Activated T-helper 17 cell treated with anti-CD3 and anti-CD28 coated beads, Interleukin-2, amount 50 U/mL, for 72 hours (primary cell): ENCODE data around the gene GRXCR2. TPM values are rescaled to one million over a fixed set of nuclear protein-coding genes. Genes with fewer than 3 reads are reported as not detected.

Experiments
- ATAC-seq: fragments of 150-1000 bp; cut with Tn5 transposase; replicated peaks from 2 replicates; pipeline ENCODE4 v1.10.0; 2021; ENCODE audit warnings: mild to moderate bottlenecking, moderate library complexity
- H3K27ac Mint-ChIP-seq: one replicate; pipeline ENCODE4 v1.8.0; 2022; ENCODE audit warnings: mixed read lengths
- H3K27me3 Mint-ChIP-seq: one replicate; pipeline ENCODE4 v1.8.0; 2022; ENCODE audit warnings: mixed read lengths
- H3K36me3 Mint-ChIP-seq: one replicate; pipeline ENCODE4 v1.8.0; 2022; ENCODE audit warnings: low read depth, mild to moderate bottlenecking, mixed read lengths
- H3K4me1 Mint-ChIP-seq: one replicate; pipeline ENCODE4 v1.8.0; 2022; ENCODE audit warnings: mixed read lengths
- H3K4me3 Mint-ChIP-seq: one replicate; pipeline ENCODE4 v1.8.0; 2022; ENCODE audit warnings: mild to moderate bottlenecking, mixed read lengths
- H3K9me3 Mint-ChIP-seq: one replicate; pipeline ENCODE4 v1.8.0; 2022; ENCODE audit warnings: mixed read lengths
- total RNA-seq, 2 donors: library from RNA; stranded (reverse); gene quantifications; one replicate each; pipeline ENCODE4 v1.2.3, GENCODE V29; 2022

GRXCR2 gene
- total RNA-seq, 2 donors from 2014 or later, result not detected

GRCh38 chr5:145835848-145836239, 37.0 kb downstream of the GRXCR2 start:
- peak overlapping the region; percentile 77 for H3K4me3 Mint-ChIP-seq
- peaks cover 11% of the 10 kb centered on the region for H3K4me1 Mint-ChIP-seq
- H3K27me3 Mint-ChIP-seq, result peaks cover 8% of the 10 kb centered on the region
- no peaks in the 10 kb centered on the region for H3K9me3 Mint-ChIP-seq
- H3K36me3 Mint-ChIP-seq, result no peaks in the 10 kb centered on the region
- ATAC-seq, result peak; percentile 4
- H3K27ac Mint-ChIP-seq, result peak overlapping the region; percentile 45

- Mint-ChIP-seq H3K36me3 (no peaks in the 10 kb centered on the region), H3K9me3 (no peaks in the 10 kb centered on the region), H3K27me3 (peaks cover 8% of the 10 kb centered on the region), H3K4me1 (peaks cover 11% of the 10 kb centered on the region), H3K4me3 (peak within 1 kb of the TSS; percentile 77), H3K27ac (peak within 1 kb of the TSS; percentile 45)
- ATAC-seq, result peak; percentile 87
These were observed 37.6 kb downstream of the GRXCR2 start, which contains the start of gene PRELID2 for GRCh38 chr5:145834917-145835847. Gene PRELID2, minus strand, starts transcription at chr5:145835342. Its CDS starts 91 bp downstream, at chr5:145835251.

- Mint-ChIP-seq H3K9me3 (no peaks in the 10 kb centered on the region), H3K27me3 (peaks cover 8% of the 10 kb centered on the region), H3K36me3 (no peaks in the 10 kb centered on the region), H3K27ac (no peak overlapping the region), H3K4me3 (peak overlapping the region; percentile 77), H3K4me1 (peaks cover 11% of the 10 kb centered on the region)
- peak; percentile 1 for ATAC-seq
These were observed 38.3 kb downstream of the GRXCR2 start for GRCh38 chr5:145834554-145834916.

GRCh38 chr5:145833631-145834200, 39.1 kb downstream of the GRXCR2 start:
- no peak overlapping the region for H3K27ac Mint-ChIP-seq

GRCh38 chr5:145830594-145830993, 42.2 kb downstream of the GRXCR2 start:
- H3K27ac Mint-ChIP-seq, result no peak overlapping the region
- no peaks in the 10 kb centered on the region for H3K9me3 Mint-ChIP-seq

More at GRCh38 chr5:145833631-145834200, 39.1 kb downstream of the GRXCR2 start:
- H3K4me1 Mint-ChIP-seq, result peaks cover 11% of the 10 kb centered on the region
- H3K9me3 Mint-ChIP-seq, result no peaks in the 10 kb centered on the region
- no peak for ATAC-seq
- peak overlapping the region; percentile 77 for H3K4me3 Mint-ChIP-seq
- no peaks in the 10 kb centered on the region for H3K36me3 Mint-ChIP-seq
- peaks cover 8% of the 10 kb centered on the region for H3K27me3 Mint-ChIP-seq

GRCh38 chr5:145829708-145830361, 43.0 kb downstream of the GRXCR2 start:
- Mint-ChIP-seq H3K36me3 (no peaks in the 10 kb centered on the region), H3K4me3 (no peak overlapping the region), H3K4me1 (peaks cover 5% of the 10 kb centered on the region), H3K9me3 (no peaks in the 10 kb centered on the region), H3K27me3 (peaks cover 4% of the 10 kb centered on the region), H3K27ac (no peak overlapping the region)
- no peak for ATAC-seq

More at GRCh38 chr5:145830594-145830993, 42.2 kb downstream of the GRXCR2 start:
- no peak for ATAC-seq
- H3K36me3 Mint-ChIP-seq, result no peaks in the 10 kb centered on the region
- no peak overlapping the region for H3K4me3 Mint-ChIP-seq
- peaks cover 5% of the 10 kb centered on the region for H3K4me1 Mint-ChIP-seq
- peaks cover 4% of the 10 kb centered on the region for H3K27me3 Mint-ChIP-seq

GRCh38 chr5:145826895-145827674, 45.7 kb downstream of the GRXCR2 start:
- no peaks in the 10 kb centered on the region for H3K36me3 Mint-ChIP-seq
- ATAC-seq, result no peak
- no peak overlapping the region for H3K27ac Mint-ChIP-seq
- no peak overlapping the region for H3K4me3 Mint-ChIP-seq
- H3K9me3 Mint-ChIP-seq, result no peaks in the 10 kb centered on the region
- no peaks in the 10 kb centered on the region for H3K4me1 Mint-ChIP-seq
- no peaks in the 10 kb centered on the region for H3K27me3 Mint-ChIP-seq

GRCh38 chr5:145825751-145826180, 47.0 kb downstream of the GRXCR2 start:
- Mint-ChIP-seq H3K4me3 (no peak overlapping the region), H3K36me3 (no peaks in the 10 kb centered on the region), H3K4me1 (no peaks in the 10 kb centered on the region), H3K27me3 (no peaks in the 10 kb centered on the region), H3K27ac (no peak overlapping the region), H3K9me3 (no peaks in the 10 kb centered on the region)
- ATAC-seq, result no peak

GRCh38 chr5:145824040-145824439, 48.8 kb downstream of the GRXCR2 start:
- Mint-ChIP-seq H3K36me3 (no peaks in the 10 kb centered on the region), H3K27me3 (no peaks in the 10 kb centered on the region), H3K4me1 (no peaks in the 10 kb centered on the region), H3K9me3 (no peaks in the 10 kb centered on the region), H3K27ac (no peak overlapping the region), H3K4me3 (no peak overlapping the region)
- no peak for ATAC-seq

GRCh38 chr5:145818604-145819003, 54.2 kb downstream of the GRXCR2 start:
- Mint-ChIP-seq H3K9me3 (no peaks in the 10 kb centered on the region), H3K4me1 (no peaks in the 10 kb centered on the region), H3K27ac (no peak overlapping the region), H3K27me3 (no peaks in the 10 kb centered on the region), H3K36me3 (no peaks in the 10 kb centered on the region), H3K4me3 (no peak overlapping the region)
- no peak for ATAC-seq

GRCh38 chr5:145812877-145813276, 59.9 kb downstream of the GRXCR2 start:
- no peak for ATAC-seq
- Mint-ChIP-seq H3K4me3 (no peak overlapping the region), H3K27ac (no peak overlapping the region), H3K9me3 (no peaks in the 10 kb centered on the region), H3K27me3 (no peaks in the 10 kb centered on the region), H3K4me1 (no peaks in the 10 kb centered on the region), H3K36me3 (no peaks in the 10 kb centered on the region)

- no peak for ATAC-seq
- H3K27ac Mint-ChIP-seq, result no peak overlapping the region
- H3K27me3 Mint-ChIP-seq, result no peaks in the 10 kb centered on the region
- no peaks in the 10 kb centered on the region for H3K4me1 Mint-ChIP-seq
- no peak overlapping the region for H3K4me3 Mint-ChIP-seq
- H3K36me3 Mint-ChIP-seq, result no peaks in the 10 kb centered on the region
- H3K9me3 Mint-ChIP-seq, result no peaks in the 10 kb centered on the region
These were observed 60.8 kb downstream of the GRXCR2 start for GRCh38 chr5:145811834-145812625.
